Right renal cortex interstitium (tissue), 3 donors: ENCODE data around the gene PNPLA7. TPM values are rescaled to one million over a fixed set of nuclear protein-coding genes. Genes with fewer than 3 reads are reported as not detected.

Experiments
- polyA plus RNA-seq, 3 donors: library from polyadenylated mRNA; unstranded; fragments of 120-200 nt; gene quantifications; one replicate each; pipeline ENCODE4 v1.2.1, GENCODE V29; 2013; ENCODE audit not compliant: insufficient read length in 3 of 3

Gene PNPLA7
- polyA plus RNA-seq, 3 donors = 0.88 to 2.3 (median 1.1) TPM

Other genes starting within 250 kb of the PNPLA7 start
- 1 to 10 TPM; 5.3 to 7.5 (median 6.4) TPM for gene NRARP, start 248.1 kb downstream of the PNPLA7 start, polyA plus RNA-seq
- gene EXD3, start 127.2 kb downstream of the PNPLA7 start, polyA plus RNA-seq = 1 to 10 TPM; 8.7 to 9.2 (median 8.9) TPM
- gene NOXA1, start 127.0 kb downstream of the PNPLA7 start, polyA plus RNA-seq = 1 to 10 TPM; 3.9 to 4.9 (median 4.8) TPM
- gene ENTPD8, start 109.0 kb downstream of the PNPLA7 start, polyA plus RNA-seq = under 1 TPM; 0.19 to 0.34 (median 0.25) TPM
- 10 to 100 TPM; 51.0 to 58.8 (median 57.3) TPM for gene NSMF, start 91.1 kb downstream of the PNPLA7 start, polyA plus RNA-seq
- 10 to 100 TPM; 10.6 to 16.4 (median 14.7) TPM for gene MRPL41, start 1.5 kb upstream of the PNPLA7 start, polyA plus RNA-seq
- gene DPH7, start 28.5 kb upstream of the PNPLA7 start, polyA plus RNA-seq = 10 to 100 TPM; 33.1 to 38.3 (median 35.5) TPM
- gene ZMYND19, start 40.1 kb upstream of the PNPLA7 start, polyA plus RNA-seq = 10 to 100 TPM; 17.1 to 19.4 (median 18.8) TPM
- 10 to 100 TPM; 25.0 to 28.0 (median 26.4) TPM for gene ARRDC1, start 55.3 kb upstream of the PNPLA7 start, polyA plus RNA-seq
- gene EHMT1, start 68.6 kb upstream of the PNPLA7 start, polyA plus RNA-seq = 10 to 100 TPM; 68.5 to 72.0 (median 70.1) TPM